ENCODE data around the gene FBXL19.

The FBXL19 gene

GRCh38 chr16:30947859-30948666 lies 24.7 kb downstream of the FBXL19 start:
- no peak for DNase-seq

GRCh38 chr16:30948667-30949649 lies 25.6 kb downstream of the FBXL19 start, which contains the start of gene ORAI3:
Gene ORAI3 (plus strand): TSS chr16:30949068. CDS start chr16:30949290, 222 bp downstream.
- DNase-seq, result peak; percentile 38

GRCh38 chr16:30949650-30950515 lies 26.5 kb downstream of the FBXL19 start:
- no peak for DNase-seq

GRCh38 chr16:30950516-30951065 lies 27.2 kb downstream of the FBXL19 start:
- no peak for DNase-seq

GRCh38 chr16:30951193-30951592 lies 27.8 kb downstream of the FBXL19 start:
- DNase-seq, result no peak

GRCh38 chr16:30951750-30952149 lies 28.4 kb downstream of the FBXL19 start:
- no peak for DNase-seq

GRCh38 chr16:30953111-30953510 lies 29.7 kb downstream of the FBXL19 start:
- no peak for DNase-seq

GRCh38 chr16:30953511-30954124 lies 30.2 kb downstream of the FBXL19 start:
- DNase-seq, result peak; percentile 57

- no peak for DNase-seq
Measured at GRCh38 chr16:30954993-30955392, 31.6 kb downstream of the FBXL19 start.

GRCh38 chr16:30956601-30957455 lies 33.5 kb downstream of the FBXL19 start:
- peak; percentile 84 for DNase-seq

- peak; percentile 98 for DNase-seq
Measured at GRCh38 chr16:30957456-30958174, 34.2 kb downstream of the FBXL19 start, which contains the start of gene SETD1A. Gene SETD1A (plus strand): TSS chr16:30957754. CDS start chr16:30958732, 978 bp downstream.

GRCh38 chr16:30958175-30959079 lies 35.1 kb downstream of the FBXL19 start:
- DNase-seq, result peak; percentile 48

GRCh38 chr16:30961384-30961783 lies 38.0 kb downstream of the FBXL19 start:
- DNase-seq, result no peak

GRCh38 chr16:30963925-30964511 lies 40.6 kb downstream of the FBXL19 start:
- no peak for DNase-seq

GRCh38 chr16:30964574-30965226 lies 41.3 kb downstream of the FBXL19 start:
- no peak for DNase-seq

- DNase-seq, result no peak
Measured at GRCh38 chr16:30965436-30965835, 42.1 kb downstream of the FBXL19 start.

GRCh38 chr16:30966033-30966619 lies 42.8 kb downstream of the FBXL19 start:
- no peak for DNase-seq
